Left lobe of liver (tissue), 2 donors: ENCODE results near the gene NOTCH2. TPM values are rescaled to one million over a fixed set of nuclear protein-coding genes. Genes with fewer than 3 reads are reported as not detected.
A peak's percentile ranks its signal among the peaks of the same experiment; 100 is the strongest.
"Not testable (repeated sequence)": the region's sequence is repeated elsewhere in the genome, so short reads cannot be mapped to it uniquely, and the experiment has no call there.

Source experiments
- ATAC-seq: fragments of 200-7000 bp; cut with Tn5 transposase; one replicate; pipeline ENCODE4 v1.9.1; 2020; ENCODE audit warnings: mild to moderate bottlenecking, moderate library complexity
- DNase-seq: peaks from one replicate; pipeline ENCODE4 v3.0.0-alpha.2; 2020; ENCODE audit warnings: low spot score
- total RNA-seq: library from RNA; stranded (reverse); gene quantifications from one replicate; pipeline ENCODE4 v1.2.1, GENCODE V29; 2021
- donor health status: DM: no; HTN: no; CAD: no; lungs with moderate emphysema.
- donor health status: DM: no; HTN: yes; CAD: no.

The NOTCH2 gene
- total RNA-seq, 1 donor from 2014 or later: 57.5 TPM

- DNase-seq, ATAC-seq: not testable (repeated sequence)
Observed at GRCh38 chr1:120087959-120088358, 18.5 kb upstream of the NOTCH2 start.

- DNase-seq, ATAC-seq: not testable (repeated sequence)
Observed at GRCh38 chr1:120069920-120070214, 405 bp upstream of the NOTCH2 start.

GRCh38 chr1:120068683-120069066, 787 bp downstream of the NOTCH2 start:
- not testable (repeated sequence) for DNase-seq, ATAC-seq

- DNase-seq, ATAC-seq: not testable (repeated sequence)
Observed at GRCh38 chr1:120048208-120048607, 21.3 kb downstream of the NOTCH2 start.

DNA sequence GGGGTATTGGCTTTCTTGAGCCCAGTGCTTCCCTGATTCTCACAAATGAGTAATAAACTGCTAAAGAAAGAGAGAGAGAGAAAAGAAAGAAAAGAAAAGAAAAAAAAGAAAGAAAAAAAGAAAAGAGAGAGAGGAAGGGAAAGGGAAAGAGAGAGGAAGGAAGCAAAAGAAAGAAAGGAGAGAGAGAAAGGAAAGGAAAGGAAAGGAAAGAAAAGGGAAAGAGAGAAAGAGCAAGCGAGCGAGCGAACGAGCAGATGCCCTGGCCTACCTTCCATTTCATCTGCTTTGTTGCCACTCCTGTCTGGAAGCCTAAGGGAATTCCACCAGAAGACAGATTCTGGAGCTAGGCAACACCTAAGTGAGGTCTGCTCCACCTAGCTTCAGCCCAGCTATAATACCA, 27.7 kb downstream of the NOTCH2 start:
- not testable (repeated sequence) for ATAC-seq, DNase-seq

- DNase-seq, ATAC-seq: not testable (repeated sequence)
Observed at GRCh38 chr1:120032253-120032652, 37.2 kb downstream of the NOTCH2 start.

GRCh38 chr1:120023791-120024190, 45.7 kb downstream of the NOTCH2 start:
- not testable (repeated sequence) for DNase-seq, ATAC-seq

DNA sequence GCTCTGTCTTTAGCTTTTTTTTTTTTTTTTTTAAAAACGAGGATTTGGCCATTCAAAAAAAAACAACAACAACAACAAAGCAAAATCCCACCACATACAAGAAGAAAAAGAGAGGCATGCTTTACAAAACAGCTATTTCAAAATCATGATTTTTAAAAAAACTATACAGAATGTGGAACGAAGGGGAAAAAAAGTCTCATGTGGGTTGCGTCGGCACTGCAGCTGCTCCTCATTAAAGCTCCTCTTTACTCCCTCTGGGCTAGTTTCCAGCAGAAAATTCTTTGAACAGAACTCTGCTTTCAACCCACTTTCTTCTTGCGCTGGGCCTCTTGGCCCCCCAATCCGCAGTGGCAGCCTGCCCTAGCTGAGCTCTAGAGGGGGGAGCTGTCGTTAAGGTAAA, 54.5 kb downstream of the NOTCH2 start:
- ATAC-seq, DNase-seq: not testable (repeated sequence)

DNA sequence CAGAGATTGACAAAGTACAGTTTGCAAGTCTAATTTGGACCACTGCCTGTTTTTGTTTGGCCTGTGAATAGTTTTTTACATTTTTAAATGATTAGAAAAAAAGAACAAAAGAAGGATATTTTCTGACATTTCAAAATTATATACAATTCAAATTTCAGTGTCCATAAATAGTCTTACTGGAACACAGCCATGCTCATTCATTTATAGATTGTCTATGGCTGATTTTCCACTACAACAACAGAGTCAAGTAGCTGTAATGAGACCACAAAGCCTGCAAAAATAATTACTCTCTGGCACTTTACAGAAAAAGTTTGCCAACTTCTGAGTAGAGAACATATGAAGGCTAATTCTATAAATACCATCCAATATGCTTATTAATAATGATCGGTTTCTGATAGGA, 61.1 kb downstream of the NOTCH2 start:
- ATAC-seq, DNase-seq: not testable (repeated sequence)

GRCh38 chr1:120007850-120008249, 61.6 kb downstream of the NOTCH2 start:
- not testable (repeated sequence) for DNase-seq, ATAC-seq

GRCh38 chr1:120001035-120001434, 68.4 kb downstream of the NOTCH2 start:
- DNase-seq, ATAC-seq: not testable (repeated sequence)

- not testable (repeated sequence) for ATAC-seq, DNase-seq
Observed at GRCh38 chr1:119996731-119997312, 72.6 kb downstream of the NOTCH2 start.

DNA sequence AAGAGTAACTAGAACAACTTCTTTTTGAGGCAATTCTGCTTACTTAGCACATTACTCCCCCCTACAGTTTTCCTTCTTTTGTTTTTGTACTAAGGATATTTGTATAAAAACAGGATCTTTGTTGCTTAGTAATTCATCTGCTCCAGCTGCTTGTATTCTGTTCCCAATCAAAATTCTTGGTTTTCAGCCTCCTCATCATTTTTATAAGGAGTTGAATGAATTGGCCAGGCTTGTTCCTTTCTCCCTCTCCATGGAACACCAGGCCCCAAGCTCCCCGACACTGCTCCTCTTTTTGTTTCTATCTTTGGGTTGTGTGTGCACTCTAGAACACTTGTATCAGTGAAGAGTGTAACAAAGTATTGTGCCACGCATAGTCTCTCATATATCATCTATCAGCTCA, 73.5 kb downstream of the NOTCH2 start:
- not testable (repeated sequence) for ATAC-seq, DNase-seq

DNA sequence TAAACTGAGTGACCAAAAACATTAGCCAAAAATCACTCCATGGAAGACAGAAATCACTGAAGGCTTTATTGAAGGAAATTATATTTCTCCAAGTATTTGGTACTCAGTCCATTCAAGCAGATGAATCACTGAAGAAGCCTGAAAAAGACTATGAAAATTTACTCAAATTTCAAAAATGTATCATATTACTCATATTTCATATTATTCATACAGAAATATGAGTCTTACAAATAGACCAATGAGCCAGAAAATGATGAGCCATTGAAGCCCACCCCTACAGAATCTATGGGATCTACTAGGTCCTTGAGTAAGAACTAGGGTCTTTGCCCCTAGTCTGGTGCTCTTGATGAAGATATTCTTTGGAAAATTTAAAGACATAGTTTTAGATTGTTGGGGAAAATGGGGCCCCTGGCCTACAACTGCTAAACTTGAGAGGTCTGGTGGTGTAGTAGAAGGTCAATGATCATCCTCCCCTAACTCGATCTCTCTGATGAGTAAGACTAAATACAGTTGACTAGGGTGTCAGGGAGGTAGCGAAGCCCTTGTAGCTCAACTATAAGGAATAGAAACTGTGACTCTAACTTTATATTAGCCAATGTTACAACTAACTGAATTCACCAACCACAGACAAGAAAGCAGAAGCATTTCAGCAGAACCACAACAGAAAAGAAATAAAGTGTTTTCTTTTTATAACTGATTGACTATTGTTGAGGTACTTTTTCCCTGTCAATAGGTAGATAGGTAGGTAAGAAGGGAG, 81.0 kb downstream of the NOTCH2 start:
- ATAC-seq: no peak
- DNase-seq: no peak

- no peak for DNase-seq
- ATAC-seq: no peak
Observed at GRCh38 chr1:119987686-119988085, 81.8 kb downstream of the NOTCH2 start.

DNA sequence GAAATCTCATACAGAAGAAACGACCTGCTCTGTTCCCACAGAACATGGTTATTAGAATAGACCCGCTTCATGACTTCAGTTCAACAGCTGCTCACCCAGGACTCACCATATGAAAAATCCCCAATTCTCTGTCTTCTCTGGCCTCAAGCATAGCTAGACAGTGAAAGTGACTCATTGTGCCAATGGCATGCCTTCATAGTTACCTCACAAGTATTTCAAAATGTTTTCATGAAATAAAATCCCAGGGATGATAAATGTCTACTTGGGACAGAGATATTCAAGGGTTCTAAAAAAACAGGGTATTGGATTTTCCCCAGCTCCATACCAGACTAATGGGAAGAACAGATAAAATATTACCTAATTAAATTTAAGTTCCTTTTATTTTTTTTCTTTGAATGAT, 82.3 kb downstream of the NOTCH2 start:
- ATAC-seq: peak; percentile 12
- no peak for DNase-seq

- ATAC-seq: no peak
- DNase-seq: no peak
Observed at GRCh38 chr1:119986007-119986497, 83.4 kb downstream of the NOTCH2 start.

DNA sequence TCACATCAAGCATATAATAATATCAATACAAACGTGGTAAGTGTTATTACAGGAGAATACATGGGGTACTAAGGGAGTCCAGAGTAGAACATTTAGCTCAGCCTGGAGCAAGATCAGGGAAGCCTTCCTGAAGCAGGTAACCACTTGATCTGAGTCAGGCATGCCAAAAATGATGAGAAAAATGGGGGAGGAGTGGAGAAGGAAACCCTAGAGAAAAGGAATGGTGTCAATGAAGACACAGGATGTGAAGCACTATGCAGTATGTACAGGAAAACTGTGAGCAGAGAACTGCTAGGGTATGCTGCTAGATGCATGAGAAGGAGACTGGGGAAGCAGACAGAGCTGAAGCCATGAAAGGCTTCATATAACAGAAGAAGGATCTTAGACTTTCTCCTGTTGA, 84.7 kb downstream of the NOTCH2 start:
- no peak for ATAC-seq
- no peak for DNase-seq

DNA sequence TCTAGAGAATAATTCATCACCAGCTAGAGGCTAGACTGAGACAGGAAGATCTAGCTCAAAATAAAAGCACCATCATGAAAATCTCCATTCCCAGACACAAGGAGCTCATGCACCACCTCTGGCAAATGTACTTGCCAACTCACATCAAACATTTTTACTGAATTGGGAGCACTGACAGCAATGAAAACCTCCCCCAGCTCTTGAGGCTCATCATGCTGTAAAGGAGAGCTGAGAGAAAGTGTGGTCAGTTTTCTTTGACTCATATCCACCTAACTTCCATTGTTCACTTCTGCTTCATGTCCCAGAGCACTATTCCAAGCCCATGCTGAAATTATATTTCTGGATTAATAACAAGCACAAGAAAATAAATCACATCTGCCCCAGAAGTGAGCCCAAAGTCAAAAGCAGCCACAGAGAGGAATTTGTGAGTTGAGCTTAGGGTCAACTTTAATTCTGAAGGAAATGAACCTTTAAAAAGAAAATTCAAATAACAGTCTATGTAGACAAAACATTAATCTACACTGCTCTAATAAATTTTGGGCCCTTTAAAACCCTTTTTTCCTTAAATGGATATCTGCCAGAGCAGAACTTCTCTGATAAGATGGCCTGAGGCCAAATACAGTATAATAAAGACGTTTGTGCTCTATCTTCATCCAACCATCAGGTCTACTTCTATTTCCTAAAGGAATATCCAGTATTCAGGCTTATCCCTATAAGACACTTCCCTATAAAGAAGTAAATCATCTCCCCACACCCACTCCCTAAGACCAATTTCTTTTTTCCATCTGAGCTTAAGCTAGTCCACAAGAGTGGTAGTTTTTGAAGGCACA, 87.3 kb downstream of the NOTCH2 start:
- DNase-seq (no peak), ATAC-seq (no peak)

GRCh38 chr1:119981496-119981895, 88.0 kb downstream of the NOTCH2 start:
- DNase-seq: no peak
- no peak for ATAC-seq

DNA sequence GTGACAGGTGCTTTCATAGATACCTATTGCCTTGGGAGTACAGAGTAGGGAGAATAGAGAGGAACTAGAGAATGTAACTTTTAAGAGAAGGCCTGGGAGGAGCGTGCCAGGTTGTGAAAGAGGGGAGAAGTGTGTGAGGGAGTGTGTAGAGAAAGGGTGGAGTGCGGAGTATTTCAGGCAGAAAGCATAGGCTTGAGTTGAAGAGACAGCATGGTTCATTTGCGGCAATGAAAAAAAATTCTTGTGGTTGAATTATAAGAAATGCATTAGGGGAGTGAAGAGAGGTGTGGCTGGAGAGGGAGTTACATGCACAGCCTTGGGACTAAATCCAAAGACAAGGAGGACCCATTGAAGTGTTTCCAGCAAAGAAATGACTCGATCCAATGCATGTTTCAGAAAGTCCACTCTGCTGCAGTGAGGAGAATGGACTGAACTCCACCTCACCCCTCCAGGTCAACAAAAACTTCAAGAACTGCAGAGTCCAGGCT, 91.4 kb downstream of the NOTCH2 start:
- no peak for DNase-seq
- ATAC-seq: no peak
